IMR-90 (cell line): Measurements from ENCODE around the gene PXK. TPM values are rescaled to one million over a fixed set of nuclear protein-coding genes. Genes with fewer than 3 reads are reported as not detected.

Experiments
- ATAC-seq: fragments of 200-7000 bp; cut with Tn5 transposase; 2 replicates; pipeline ENCODE4 v1.9.1; 2020; ENCODE audit warnings: low read depth, mild to moderate bottlenecking, moderate library complexity
- BruUV-seq: library from RNA; stranded (reverse); fragments of 400-500 nt; replicated peaks from 2 replicates; lab custom pipeline; 2021; lab: Mats Ljungman, UMichigan
- CTCF ChIA-PET: fragments of 300-600 bp; formaldehyde crosslinking; extraction: SDS; loops from one replicate; lab custom pipeline; 2021; ENCODE audit warnings: antibody characterized with exemption; lab: Yijun Ruan, JAX
- POLR2A ChIA-PET: fragments of 300-600 bp; sonication (Branson Sonifier 250); formaldehyde crosslinking; loops from one replicate; lab custom pipeline; 2022; ENCODE audit warnings: antibody characterized with exemption; ENCODE audit not compliant: unreplicated experiment; lab: Charles Lee
- DNase-seq: peaks from one replicate; pipeline ENCODE4 v3.0.0; 2013
- H2AFZ ChIP-seq: replicated peaks from 2 replicates; pipeline ENCODE3; 2013; ENCODE audit warnings: low read length, mild to moderate bottlenecking; ENCODE audit not compliant: poor library complexity
- H2AK5ac ChIP-seq: 2 replicates; pipeline ENCODE4 v1.6.1; 2013; ENCODE audit warnings: low read depth, low read length, inconsistent platforms
- H2AK9ac ChIP-seq: replicated peaks from 2 replicates; pipeline ENCODE3; 2013; ENCODE audit warnings: mild to moderate bottlenecking, low read depth, low read length, moderate library complexity; ENCODE audit not compliant: poor library complexity
- H2BK120ac ChIP-seq: 2 replicates; pipeline ENCODE4 v1.6.1; 2013; ENCODE audit warnings: low read depth, low read length, inconsistent platforms
- H2BK15ac ChIP-seq: 3 replicates; pipeline ENCODE4 v1.6.1; 2013; ENCODE audit warnings: low read depth, low read length, inconsistent platforms
- H2BK20ac ChIP-seq: 2 replicates; pipeline ENCODE4 v1.6.1; 2013; ENCODE audit warnings: low read depth, mild to moderate bottlenecking, inconsistent platforms, low read length, moderate library complexity
- H2BK5ac ChIP-seq: 2 replicates; pipeline ENCODE4 v1.6.1; 2013; ENCODE audit warnings: mild to moderate bottlenecking, low read depth, low read length, inconsistent platforms; ENCODE audit not compliant: poor library complexity, severe bottlenecking
- H3K14ac ChIP-seq: replicated peaks from 2 replicates; pipeline ENCODE4 v1.6.1; 2013; ENCODE audit warnings: low read depth, low read length, inconsistent platforms
- H3K18ac ChIP-seq: 2 replicates; pipeline ENCODE4 v1.6.1; 2013; ENCODE audit warnings: low read depth, low read length, control low read depth
- H3K23ac ChIP-seq: 2 replicates; pipeline ENCODE4 v1.6.1; 2013; ENCODE audit warnings: low read depth, low read length, inconsistent platforms
- H3K27ac ChIP-seq: 2 replicates; pipeline ENCODE4 v1.5.1; 2013; ENCODE audit warnings: mild to moderate bottlenecking, control low read depth, low read length; ENCODE audit not compliant: insufficient read depth
- H3K27me3 ChIP-seq: 2 replicates; pipeline ENCODE4 v1.6.1; 2013; ENCODE audit warnings: low read length; ENCODE audit not compliant: control insufficient read depth, insufficient read depth
- H3K36me3 ChIP-seq: 2 replicates; pipeline ENCODE4 v1.6.1; 2013; ENCODE audit warnings: low read length, mixed read lengths; ENCODE audit not compliant: control insufficient read depth, insufficient read depth
- H3K4ac ChIP-seq: 2 replicates; pipeline ENCODE4 v1.6.1; 2013; ENCODE audit warnings: low read depth, low read length, inconsistent platforms
- H3K4me1 ChIP-seq: 2 replicates; pipeline ENCODE4 v1.6.1; 2013; ENCODE audit warnings: low read length, mixed read lengths; ENCODE audit not compliant: control insufficient read depth, insufficient read depth
- H3K4me2 ChIP-seq: 2 replicates; pipeline ENCODE4 v1.6.1; 2013; ENCODE audit warnings: low read depth, mild to moderate bottlenecking, control low read depth, low read length, moderate library complexity
- H3K4me3 ChIP-seq: 2 replicates; pipeline ENCODE4 v1.5.1; 2013; ENCODE audit warnings: low read depth, mild to moderate bottlenecking, control low read depth, low read length, moderate library complexity; ENCODE audit not compliant: insufficient read depth
- H3K56ac ChIP-seq: 2 replicates; pipeline ENCODE4 v1.6.1; 2013; ENCODE audit warnings: low read length, inconsistent platforms; ENCODE audit not compliant: insufficient read depth; ENCODE audit errors: extremely low read depth
- H3K79me1 ChIP-seq, 2 experiments: 2 replicates each; pipeline ENCODE4 v1.6.1; 2013; ENCODE audit warnings: low read length in 2 of 2, inconsistent platforms in 1 of 2, low read depth in 1 of 2
- H3K9ac ChIP-seq: 2 replicates; pipeline ENCODE4 v1.6.1; 2013; ENCODE audit warnings: low read depth, low read length, control low read depth
- H3K9me1 ChIP-seq: 2 replicates; pipeline ENCODE4 v1.6.1; 2013; ENCODE audit warnings: low read length, inconsistent platforms; ENCODE audit not compliant: insufficient read depth
- H3K9me3 ChIP-seq: 2 replicates; pipeline ENCODE4 v1.6.1; 2013; ENCODE audit warnings: low read length; ENCODE audit not compliant: control insufficient read depth, insufficient read depth
- H4K20me1 ChIP-seq: 2 replicates; pipeline ENCODE4 v1.6.1; 2013; ENCODE audit warnings: low read length, inconsistent platforms; ENCODE audit not compliant: insufficient read depth
- H4K5ac ChIP-seq: 2 replicates; pipeline ENCODE4 v1.6.1; 2013; ENCODE audit warnings: mild to moderate bottlenecking, low read depth, low read length, control low read depth
- H4K8ac ChIP-seq, 2 experiments: 2 replicates each; pipeline ENCODE4 v1.6.1; 2013; ENCODE audit warnings: low read depth in 2 of 2, low read length in 2 of 2, control low read depth in 1 of 2, inconsistent platforms in 1 of 2
- H4K91ac ChIP-seq: 2 replicates; pipeline ENCODE4 v1.6.1; 2013; ENCODE audit warnings: low read depth, low read length, inconsistent platforms; ENCODE audit not compliant: insufficient read depth
- BHLHE40 ChIP-seq: fragments of 150-350 bp; IDR thresholded peaks from 2 replicates; pipeline ENCODE4 v1.6.1; 2016; ENCODE audit warnings: mild to moderate bottlenecking, low read depth, low read length
- CHD1 ChIP-seq: IDR thresholded peaks from 2 replicates; pipeline ENCODE4 v1.6.1; 2012; ENCODE audit warnings: low read depth, low read length, improper control_type of control experiment
- ELK1 ChIP-seq: fragments of 150-350 bp; IDR thresholded peaks from 2 replicates; pipeline ENCODE4 v1.6.1; 2016; ENCODE audit warnings: low read depth, mild to moderate bottlenecking, low read length, moderate library complexity, borderline replicate concordance
- FOS ChIP-seq: fragments of 150-350 bp; IDR thresholded peaks from 2 replicates; pipeline ENCODE4 v1.6.1; 2016; ENCODE audit warnings: low read depth, low read length
- MAFK ChIP-seq: IDR thresholded peaks from 2 replicates; pipeline ENCODE4 v1.6.1; 2012; ENCODE audit warnings: low read depth, low read length, improper control_type of control experiment
- MAZ ChIP-seq: IDR thresholded peaks from 2 replicates; pipeline ENCODE4 v1.6.1; 2012; ENCODE audit warnings: low read depth, mild to moderate bottlenecking, low read length, improper control_type of control experiment, moderate library complexity, borderline replicate concordance
- MXI1 ChIP-seq: IDR thresholded peaks from 2 replicates; pipeline ENCODE4 v1.6.1; 2012; ENCODE audit warnings: low read depth, mild to moderate bottlenecking, low read length, moderate library complexity, borderline replicate concordance
- NFE2L2 ChIP-seq: fragments of 150-350 bp; IDR thresholded peaks from 2 replicates; pipeline ENCODE4 v1.6.1; 2016; ENCODE audit warnings: low read depth, mild to moderate bottlenecking, low read length
- POLR2A ChIP-seq: IDR thresholded peaks from 2 replicates; pipeline ENCODE4 v1.6.1; 2012; ENCODE audit warnings: mild to moderate bottlenecking, low read depth, low read length
- RCOR1 ChIP-seq: IDR thresholded peaks from 2 replicates; pipeline ENCODE4 v1.6.1; 2012; ENCODE audit warnings: mild to moderate bottlenecking, low read length, improper control_type of control experiment; ENCODE audit not compliant: insufficient replicate concordance
- RFX5 ChIP-seq: IDR thresholded peaks from 2 replicates; pipeline ENCODE4 v1.8.0; 2012; ENCODE audit warnings: low read depth, mild to moderate bottlenecking, low read length, moderate library complexity
- SMC3 ChIP-seq: fragments of 150-350 bp; IDR thresholded peaks from 2 replicates; pipeline ENCODE4 v1.6.1; 2016; ENCODE audit warnings: low read depth, mild to moderate bottlenecking, antibody characterized with exemption, low read length, moderate library complexity
- USF2 ChIP-seq: fragments of 150-350 bp; IDR thresholded peaks from 2 replicates; pipeline ENCODE4 v1.6.1; 2017; ENCODE audit warnings: mild to moderate bottlenecking, antibody characterized with exemption, low read length, low read depth
- WGBS, 2 experiments: methylation state at CpG; one replicate each; pipeline versions ENCODE4 v1.1.5 to v1.1.7; 2013; ENCODE audit warnings: missing lambda C conversion rate in 2 of 2; ENCODE audit not compliant: insufficient read length in 1 of 2; ENCODE audit errors: extremely low coverage in 2 of 2; 5-methylcytosine and 5-hydroxymethylcytosine counted together
- dilution Hi-C: fragments of 300-500 bp; cut with HindIII; formaldehyde crosslinking; loops from one replicate; pipeline ENCODE4 v1.14.3; 2018; ENCODE audit warnings: low sequenced_read_pairs; ENCODE audit not compliant: unreplicated experiment
- in situ Hi-C: fragments of 300-500 bp; cut with MboI; formaldehyde crosslinking; loops from 3 replicates; pipeline ENCODE4 v1.14.3; 2019; ENCODE audit warnings: low sequenced_read_pairs, inconsistent platforms, mixed read lengths
- intact Hi-C: fragments of 100-400 bp; cut with micrococcal nuclease; formaldehyde crosslinking; loops from 2 replicates; pipeline ENCODE4 v1.10.0; 2022
- polyA plus RNA-seq, 3 experiments: library from polyadenylated mRNA; depleted of rRNA; stranded (reverse); fragments of >200 nt; gene quantifications; 2 replicates each; pipeline ENCODE4 v1.2.3, GENCODE V29; 2012; ENCODE audit warnings: low replicate concordance in 1 of 3
- total RNA-seq: library from RNA; depleted of rRNA; stranded (reverse); fragments of >200 nt; gene quantifications from 2 replicates; pipeline ENCODE4 v1.2.3, GENCODE V29; 2012

The PXK gene
- total and polyA plus RNA-seq, 2 of the 4 experiments (the other 2 are of a cell fraction): 14.3 to 17.7 TPM

- Histone ChIP-seq H2BK15ac (no peak overlapping the region), H4K20me1 (no peaks in the 10 kb centered on the region)
Observed at GRCh38 chr3:58288011-58288728, 44.5 kb upstream of the PXK start.

More at GRCh38 chr3:58288011-58288728, 44.5 kb upstream of the PXK start:
- H4K8ac ChIP-seq: no peak overlapping the region
- H3K4me1 ChIP-seq: no peaks in the 10 kb centered on the region
- intact Hi-C loops (no loop called here), dilution Hi-C loops (no loop called here), in situ Hi-C loops (no loop called here)
- H3K4me2 ChIP-seq: no peak overlapping the region
- H2AFZ ChIP-seq: no peak overlapping the region
- ATAC-seq (no peak), DNase-seq (no peak)
- H4K91ac ChIP-seq: no peak overlapping the region
- H3K4me3 ChIP-seq: no peak overlapping the region
- H3K14ac ChIP-seq: no peak overlapping the region
- no peak overlapping the region for H3K56ac ChIP-seq
- H2AK5ac ChIP-seq: no peak overlapping the region
- H2BK120ac ChIP-seq: no peak overlapping the region
- H3K9me1 ChIP-seq: no peaks in the 10 kb centered on the region
- no peak overlapping the region for H3K18ac ChIP-seq
- H3K4ac ChIP-seq: no peak overlapping the region
- H3K27ac ChIP-seq: no peak overlapping the region
- ChIA-PET POLR2A (no interaction called here), CTCF (no interaction called here)
- H3K23ac ChIP-seq: no peak overlapping the region
- H2AK9ac ChIP-seq: no peak overlapping the region
- WGBS, 2 experiments: no CpG with 5 or more reads among the region's 4 CpGs
- H3K27me3 ChIP-seq: no peaks in the 10 kb centered on the region
- H4K5ac ChIP-seq: no peak overlapping the region
- H3K36me3 ChIP-seq: peaks cover 10% of the 10 kb centered on the region; the same call in 1 of the 2 replicates
- no peak overlapping the region for H2BK20ac ChIP-seq
- H2BK5ac ChIP-seq: no peak overlapping the region
- no peaks in the 10 kb centered on the region for H3K79me1 ChIP-seq
- H3K9ac ChIP-seq: no peak overlapping the region
- no peaks in the 10 kb centered on the region for H3K9me3 ChIP-seq
- no TSS peak for BruUV-seq
- TF ChIP-seq NFE2L2 (no peak), MAFK (no peak), BHLHE40 (no peak), ELK1 (no peak), POLR2A (no peak), CHD1 (no peak), FOS (no peak), MXI1 (no peak), RFX5 (no peak), SMC3 (no peak), MAZ (no peak), RCOR1 (no peak), USF2 (no peak)
